Sigmoid colon (tissue), 7 donors: ENCODE data around the gene RNF212. TPM values are rescaled to one million over a fixed set of nuclear protein-coding genes. Genes with fewer than 3 reads are reported as not detected.
A peak's percentile ranks its signal among the peaks of the same experiment; 100 is the strongest.

Experiments used
- DNase-seq: peaks from one replicate; pipeline ENCODE4 v3.0.0-alpha.2; 2019
- H3K27ac ChIP-seq, 4 donors: fragments of 200-600 bp; sonication (generic); one replicate each; pipeline ENCODE4 v1.5.1; 2016 to 2019; ENCODE audit warnings: mild to moderate bottlenecking in 1 of 4
- H3K27me3 ChIP-seq, 3 donors: fragments of 200-600 bp; sonication (generic); one replicate each; pipeline ENCODE4 v1.5.1; 2019; ENCODE audit warnings: mild to moderate bottlenecking in 1 of 3
- H3K36me3 ChIP-seq, 4 donors: fragments of 200-600 bp; sonication (generic); one replicate each; pipeline ENCODE4 v1.5.1; 2016 to 2019
- H3K4me1 ChIP-seq, 4 donors: fragments of 200-600 bp; sonication (generic); one replicate each; pipeline ENCODE4 v1.5.1; 2017 to 2019
- H3K4me3 ChIP-seq, 4 donors: fragments of 200-600 bp; sonication (generic); one replicate each; pipeline ENCODE4 v1.5.1; 2017 to 2019; ENCODE audit warnings: mild to moderate bottlenecking in 2 of 4, moderate library complexity in 1 of 4
- H3K9me3 ChIP-seq, 4 donors: fragments of 200-600 bp in 3 of 4; sonication (generic) in 3 of 4; one replicate each; pipeline versions ENCODE4 v1.5.1 to v1.6.1; 2013 to 2019
- CTCF ChIP-seq, 4 experiments: fragments of 450-650 bp in 3 of 4; fragments of 200-600 bp in 1 of 4; IDR thresholded peaks; one replicate each; pipeline ENCODE4 v1.5.1; 2016 to 2019; ENCODE audit warnings: antibody characterized with exemption in 4 of 4, mild to moderate bottlenecking in 3 of 4, moderate library complexity in 2 of 4
- EP300 ChIP-seq, 4 donors: sonication (generic); formaldehyde crosslinking; IDR thresholded peaks; one replicate each; pipeline ENCODE4 v1.6.1; 2017; ENCODE audit warnings: antibody characterized with exemption in 4 of 4
- POLR2A ChIP-seq, 2 donors: fragments of 450-650 bp; IDR thresholded peaks; one replicate each; pipeline ENCODE4 v1.6.1; 2016; ENCODE audit warnings: antibody characterized with exemption in 2 of 2, mild to moderate bottlenecking in 2 of 2, moderate library complexity in 2 of 2
- POLR2AphosphoS5 ChIP-seq, 4 donors: sonication (generic); formaldehyde crosslinking; IDR thresholded peaks; one replicate each; pipeline ENCODE4 v1.6.1; 2017; ENCODE audit warnings: antibody characterized with exemption in 4 of 4
- WGBS, 2 donors: extraction: QIAGEN DNeasy Blood & Tissue Kit; methylation state at CpG; one replicate each; pipeline ENCODE4 v1.1.7; 2013; 5-methylcytosine and 5-hydroxymethylcytosine counted together
- intact Hi-C: fragments of 100-400 bp; cut with DNase I; formaldehyde crosslinking; loops from one replicate; pipeline ENCODE4 v1.15.1; 2023
- polyA plus RNA-seq, 3 donors: library from polyadenylated mRNA; stranded (reverse); fragments of 200-250 nt; gene quantifications; one replicate each; pipeline ENCODE4 v1.2.3, GENCODE V29; 2013
- total RNA-seq, 4 donors: library from RNA; depleted of rRNA; stranded (reverse); fragments of >200 nt; gene quantifications; one replicate each; pipeline ENCODE4 v1.1.0, GENCODE V29; 2016
- donor health status: healthy with polysubstance abuse.
- donor health status: Bipolar disorder and iron deficiency.
- donor health status: healthy.

Gene RNF212
- total and polyA plus RNA-seq, 7 donors = 0.60 to 12.8 (median 4.0) TPM; not detected in 1

GRCh38 chr4:1154523-1155182 is 41.3 kb upstream of the RNF212 start:
- 48 to 75% methylated on average over 21 of the region's 21 CpGs for WGBS, 2 donors
- Histone ChIP-seq H3K36me3 (no peaks in the 10 kb centered on the region), H3K9me3 (no peaks in the 10 kb centered on the region), H3K27ac (peak overlapping the region in 2 of 4 donors; percentile 40 to 53), H3K4me3 (no peak overlapping the region), H3K4me1 (peaks cover 0 to 17% (median 14%) of the 10 kb centered on the region in 4 donors), H3K27me3 (no peaks in the 10 kb centered on the region)
- intact Hi-C loops = no loop called here
- TF ChIP-seq EP300 (IDR thresholded peaks at IDR 0.05) (peak in 1 of 4 donors; percentile 3), POLR2A (IDR thresholded peaks at IDR 0.05) (no peak)
- DNase-seq = peak; percentile 57

- Histone ChIP-seq H3K36me3 (no peaks in the 10 kb centered on the region), H3K27ac (no peak overlapping the region), H3K4me3 (no peak overlapping the region), H3K9me3 (no peaks in the 10 kb centered on the region), H3K27me3 (no peaks in the 10 kb centered on the region), H3K4me1 (peaks cover 0 to 17% (median 14%) of the 10 kb centered on the region in 4 donors)
- no peak for TF ChIP-seq POLR2AphosphoS5 (IDR thresholded peaks at IDR 0.05)
- TF ChIP-seq POLR2A (IDR thresholded peaks at IDR 0.05) = no peak
- no peak for TF ChIP-seq EP300 (IDR thresholded peaks at IDR 0.05)
- TF ChIP-seq CTCF (IDR thresholded peaks at IDR 0.05) = no peak
- 48 to 73% methylated on average over 7 of the region's 7 CpGs for WGBS, 2 donors
- DNase-seq = no peak
- intact Hi-C loops = no loop called here
These were observed 40.8 kb upstream of the RNF212 start for GRCh38 chr4:1154126-1154522.

GRCh38 chr4:1153567-1154090 is 40.3 kb upstream of the RNF212 start:
- Histone ChIP-seq H3K27ac (no peak overlapping the region), H3K27me3 (no peaks in the 10 kb centered on the region), H3K9me3 (no peaks in the 10 kb centered on the region), H3K4me3 (no peak overlapping the region), H3K4me1 (peaks cover 0 to 17% (median 14%) of the 10 kb centered on the region in 4 donors), H3K36me3 (no peaks in the 10 kb centered on the region)
- 88 to 89% methylated on average over 11 of the region's 11 CpGs for WGBS, 2 donors
- DNase-seq = no peak
- TF ChIP-seq POLR2A (IDR thresholded peaks at IDR 0.05) = no peak
- no peak for TF ChIP-seq EP300 (IDR thresholded peaks at IDR 0.05)
- no peak for TF ChIP-seq POLR2AphosphoS5 (IDR thresholded peaks at IDR 0.05)
- no peak for TF ChIP-seq CTCF (IDR thresholded peaks at IDR 0.05)
- intact Hi-C loops = no loop called here

- 43 to 66% methylated on average over 6 of the region's 6 CpGs for WGBS, 2 donors
- Histone ChIP-seq H3K4me3 (no peak overlapping the region), H3K36me3 (no peaks in the 10 kb centered on the region), H3K4me1 (peaks cover 0 to 17% (median 14%) of the 10 kb centered on the region in 4 donors), H3K27ac (no peak overlapping the region), H3K9me3 (no peaks in the 10 kb centered on the region), H3K27me3 (no peaks in the 10 kb centered on the region)
- DNase-seq = no peak
- TF ChIP-seq POLR2A (IDR thresholded peaks at IDR 0.05) = no peak
- TF ChIP-seq CTCF (IDR thresholded peaks at IDR 0.05) = no peak
- intact Hi-C loops = no loop called here
These were observed 38.9 kb upstream of the RNF212 start for GRCh38 chr4:1152290-1152689.

GRCh38 chr4:1151541-1151940 is 38.2 kb upstream of the RNF212 start:
- intact Hi-C loops = no loop called here
- peaks cover 0 to 17% (median 14%) of the 10 kb centered on the region in 4 donors for H3K4me1 ChIP-seq
- no peak overlapping the region for H3K4me3 ChIP-seq
- no peak for DNase-seq
- no peaks in the 10 kb centered on the region for H3K36me3 ChIP-seq
- no peaks in the 10 kb centered on the region for H3K27me3 ChIP-seq
- 93 to 94% methylated on average over 6 of the region's 6 CpGs for WGBS, 2 donors
- TF ChIP-seq CTCF (IDR thresholded peaks at IDR 0.05) (no peak), POLR2AphosphoS5 (IDR thresholded peaks at IDR 0.05) (no peak), EP300 (IDR thresholded peaks at IDR 0.05) (no peak), POLR2A (IDR thresholded peaks at IDR 0.05) (no peak)
- no peak overlapping the region for H3K27ac ChIP-seq
- H3K9me3 ChIP-seq = no peaks in the 10 kb centered on the region
